Measurements from ENCODE around the gene METTL16. TPM values are rescaled to one million over a fixed set of nuclear protein-coding genes. Genes with fewer than 3 reads are reported as not detected.

Gene METTL16
- total RNA-seq, 1 donor from 2014 or later = 39.3 TPM

- Mint-ChIP-seq H3K4me1 (ENCODE audit: unreplicated experiment) (peaks cover 20% of the 10 kb centered on the region), H3K4me3 (peak overlapping the region; percentile 9), H3K9me3 (no peaks in the 10 kb centered on the region), H3K27ac (peak overlapping the region; percentile 93), H3K36me3 (peaks cover 26% of the 10 kb centered on the region), H3K27me3 (no peaks in the 10 kb centered on the region)
- DNase-seq (ENCODE audit: extremely low spot score, unreplicated experiment) = no peak
- TF ChIP-seq, protein P1, sequence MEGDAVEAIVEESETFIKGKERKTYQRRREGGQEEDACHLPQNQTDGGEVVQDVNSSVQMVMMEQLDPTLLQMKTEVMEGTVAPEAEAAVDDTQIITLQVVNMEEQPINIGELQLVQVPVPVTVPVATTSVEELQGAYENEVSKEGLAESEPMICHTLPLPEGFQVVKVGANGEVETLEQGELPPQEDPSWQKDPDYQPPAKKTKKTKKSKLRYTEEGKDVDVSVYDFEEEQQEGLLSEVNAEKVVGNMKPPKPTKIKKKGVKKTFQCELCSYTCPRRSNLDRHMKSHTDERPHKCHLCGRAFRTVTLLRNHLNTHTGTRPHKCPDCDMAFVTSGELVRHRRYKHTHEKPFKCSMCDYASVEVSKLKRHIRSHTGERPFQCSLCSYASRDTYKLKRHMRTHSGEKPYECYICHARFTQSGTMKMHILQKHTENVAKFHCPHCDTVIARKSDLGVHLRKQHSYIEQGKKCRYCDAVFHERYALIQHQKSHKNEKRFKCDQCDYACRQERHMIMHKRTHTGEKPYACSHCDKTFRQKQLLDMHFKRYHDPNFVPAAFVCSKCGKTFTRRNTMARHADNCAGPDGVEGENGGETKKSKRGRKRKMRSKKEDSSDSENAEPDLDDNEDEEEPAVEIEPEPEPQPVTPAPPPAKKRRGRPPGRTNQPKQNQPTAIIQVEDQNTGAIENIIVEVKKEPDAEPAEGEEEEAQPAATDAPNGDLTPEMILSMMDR (conservative IDR thresholded peaks at IDR 0.05) = no peak
These were observed 75.3 kb downstream of the METTL16 start for GRCh38 chr17:2436316-2436905.

- peaks cover 20% of the 10 kb centered on the region for H3K4me1 Mint-ChIP-seq (ENCODE audit: unreplicated experiment)
- peak overlapping the region; percentile 93 for H3K27ac Mint-ChIP-seq
- no peaks in the 10 kb centered on the region for H3K27me3 Mint-ChIP-seq
- peaks cover 23% of the 10 kb centered on the region for H3K36me3 Mint-ChIP-seq
- no peak for DNase-seq (ENCODE audit: extremely low spot score, unreplicated experiment)
- H3K9me3 Mint-ChIP-seq = no peaks in the 10 kb centered on the region
- TF ChIP-seq, protein P1 (conservative IDR thresholded peaks at IDR 0.05) = no peak
- H3K4me3 Mint-ChIP-seq = peak overlapping the region; percentile 85
These were observed 75.8 kb downstream of the METTL16 start for GRCh38 chr17:2435862-2436261.

DNA sequence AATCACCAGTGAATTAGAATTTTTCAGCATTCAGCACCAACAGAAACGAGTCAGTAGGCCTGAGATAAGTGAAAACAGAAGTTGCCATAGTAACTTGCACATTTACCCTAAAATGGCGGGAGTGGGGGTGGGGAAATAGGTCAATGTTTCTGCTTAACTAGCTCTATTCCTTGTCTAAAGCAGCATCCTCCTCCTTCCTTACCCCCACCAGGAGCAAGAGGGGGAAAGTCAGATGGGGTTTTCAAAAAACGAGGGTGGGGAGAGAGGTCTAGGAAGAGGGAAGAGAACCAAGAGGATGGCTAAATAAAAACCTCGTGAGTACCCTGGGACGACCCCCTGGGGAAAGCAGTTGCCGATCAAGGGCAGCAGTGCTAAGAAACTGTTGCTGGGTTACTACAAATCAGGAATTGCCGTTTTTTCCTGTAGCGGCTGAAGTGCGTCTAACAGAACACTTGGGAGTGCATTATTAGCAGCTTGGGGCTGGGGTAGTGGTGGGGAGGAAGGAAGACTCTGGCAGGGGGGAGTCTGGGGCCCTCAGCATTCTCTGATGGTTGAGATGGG lies 76.4 kb downstream of the METTL16 start:
- peaks cover 22% of the 10 kb centered on the region for H3K36me3 Mint-ChIP-seq
- H3K27me3 Mint-ChIP-seq = no peaks in the 10 kb centered on the region
- DNase-seq (ENCODE audit: extremely low spot score, unreplicated experiment) = no peak
- H3K4me3 Mint-ChIP-seq = peak overlapping the region; percentile 85
- no peaks in the 10 kb centered on the region for H3K9me3 Mint-ChIP-seq
- H3K27ac Mint-ChIP-seq = peak overlapping the region; percentile 93
- peaks cover 20% of the 10 kb centered on the region for H3K4me1 Mint-ChIP-seq (ENCODE audit: unreplicated experiment)
- TF ChIP-seq, protein P1 (conservative IDR thresholded peaks at IDR 0.05) = no peak

- peaks cover 20% of the 10 kb centered on the region for H3K4me1 Mint-ChIP-seq (ENCODE audit: unreplicated experiment)
- TF ChIP-seq, protein P1 (conservative IDR thresholded peaks at IDR 0.05) = no peak
- H3K4me3 Mint-ChIP-seq = no peak overlapping the region
- H3K27ac Mint-ChIP-seq = no peak overlapping the region
- no peak for DNase-seq (ENCODE audit: extremely low spot score, unreplicated experiment)
- peaks cover 22% of the 10 kb centered on the region for H3K36me3 Mint-ChIP-seq
- no peaks in the 10 kb centered on the region for H3K27me3 Mint-ChIP-seq
- no peaks in the 10 kb centered on the region for H3K9me3 Mint-ChIP-seq
These were observed 78.0 kb downstream of the METTL16 start for GRCh38 chr17:2433696-2434095.

GRCh38 chr17:2427910-2428309 lies 83.8 kb downstream of the METTL16 start:
- Mint-ChIP-seq H3K36me3 (peaks cover 18% of the 10 kb centered on the region), H3K4me3 (no peak overlapping the region), H3K27ac (no peak overlapping the region), H3K9me3 (no peaks in the 10 kb centered on the region), H3K27me3 (no peaks in the 10 kb centered on the region), H3K4me1 (ENCODE audit: unreplicated experiment) (peaks cover 6% of the 10 kb centered on the region)
- TF ChIP-seq, protein P1 (conservative IDR thresholded peaks at IDR 0.05) = no peak
- no peak for DNase-seq (ENCODE audit: extremely low spot score, unreplicated experiment)
